GM12878 (cell line): ENCODE data around the gene TBC1D23. TPM values are rescaled to one million over a fixed set of nuclear protein-coding genes. Genes with fewer than 3 reads are reported as not detected.

Source experiments
- BCL11A ChIP-seq: IDR thresholded peaks from 2 replicates; pipeline ENCODE4 v1.6.1; 2011; ENCODE audit warnings: low read depth, low read length
- CEBPB ChIP-seq, 2 experiments: fragments of 150-350 bp in 1 of 2; IDR thresholded peaks; 2 replicates each; pipeline ENCODE4 v1.6.1; 2012 to 2014; ENCODE audit warnings: low read depth in 2 of 2, low read length in 2 of 2, borderline replicate concordance in 1 of 2, inconsistent platforms in 1 of 2
- CREB1 ChIP-seq: IDR thresholded peaks from 2 replicates; pipeline ENCODE4 v1.6.1; 2012; ENCODE audit warnings: low read depth, mild to moderate bottlenecking, inconsistent platforms
- ETV6 ChIP-seq, 2 experiments: fragments of 450-650 bp in 1 of 2; IDR thresholded peaks in 1 of 2; conservative IDR thresholded peaks in 1 of 2; 2 replicates each; pipeline ENCODE4 v1.6.1; 2014; ENCODE audit warnings: antibody characterized with exemption in 1 of 2, borderline replicate concordance in 1 of 2, low read depth in 1 of 2, mild to moderate bottlenecking in 1 of 2, moderate library complexity in 1 of 2
- FOXM1 ChIP-seq: IDR thresholded peaks from 2 replicates; pipeline ENCODE4 v1.6.1; 2012; ENCODE audit warnings: low read depth, mild to moderate bottlenecking, inconsistent platforms, low read length, moderate library complexity
- IKZF1 ChIP-seq: fragments of 450-650 bp; conservative IDR thresholded peaks from 2 replicates; pipeline ENCODE4 v1.6.1; 2017; ENCODE audit warnings: antibody characterized with exemption, mild to moderate bottlenecking
- IKZF2 ChIP-seq, 2 experiments: fragments of 450-650 bp; IDR thresholded peaks; 2 replicates each; pipeline ENCODE4 v1.6.1; 2017; ENCODE audit warnings: mild to moderate bottlenecking in 2 of 2, moderate library complexity in 2 of 2
- LARP7 ChIP-seq: fragments of 450-650 bp; IDR thresholded peaks from 2 replicates; pipeline ENCODE4 v1.6.1; 2017; ENCODE audit warnings: mild to moderate bottlenecking
- NFYA ChIP-seq: IDR thresholded peaks from 2 replicates; pipeline ENCODE4 v1.6.1; 2011; ENCODE audit warnings: low read depth, mild to moderate bottlenecking, low read length, improper control_type of control experiment, borderline replicate concordance
- NR2C1 ChIP-seq: fragments of 450-650 bp; IDR thresholded peaks from 2 replicates; pipeline ENCODE4 v1.6.1; 2017; ENCODE audit warnings: antibody characterized with exemption, mild to moderate bottlenecking, moderate library complexity
- PML ChIP-seq: IDR thresholded peaks from 2 replicates; pipeline ENCODE4 v1.6.1; 2012; ENCODE audit warnings: low read length, inconsistent platforms
- RB1 ChIP-seq: fragments of 450-650 bp; formaldehyde crosslinking; IDR thresholded peaks from 2 replicates; pipeline ENCODE4 v1.6.1; 2017; ENCODE audit warnings: mild to moderate bottlenecking, borderline replicate concordance
- RBBP5 ChIP-seq: fragments of 200-600 bp; sonication (generic); conservative IDR thresholded peaks from 2 replicates; pipeline ENCODE4 v1.6.1; 2016
- REST ChIP-seq: IDR thresholded peaks from 2 replicates; pipeline ENCODE4 v1.6.1; 2012; ENCODE audit warnings: mild to moderate bottlenecking, low read depth, low read length
- SMAD5 ChIP-seq: IDR thresholded peaks from 2 replicates; pipeline ENCODE4 v1.6.1; 2016; ENCODE audit warnings: antibody characterized with exemption, low read depth
- SUZ12 ChIP-seq: fragments of 200-600 bp; sonication (generic); IDR thresholded peaks from one replicate; pipeline ENCODE4 v1.6.1; 2018; ENCODE audit warnings: antibody characterized with exemption, mild to moderate bottlenecking; ENCODE audit not compliant: unreplicated experiment
- TCF12 ChIP-seq: IDR thresholded peaks from 2 replicates; pipeline ENCODE4 v1.6.1; 2011; ENCODE audit warnings: low read depth, mild to moderate bottlenecking, low read length
- WRNIP1 ChIP-seq: IDR thresholded peaks from 2 replicates; pipeline ENCODE4 v1.6.1; 2011; ENCODE audit warnings: low read depth, low read length, improper control_type of control experiment, borderline replicate concordance
- ZSCAN29 ChIP-seq: fragments of 450-650 bp; IDR thresholded peaks from 2 replicates; pipeline ENCODE4 v1.6.1; 2017; ENCODE audit warnings: mild to moderate bottlenecking, moderate library complexity
- polyA plus RNA-seq, 11 experiments: library from polyadenylated mRNA; depleted of rRNA in 4 of 11; unstranded in 6 of 11; stranded (reverse) in 5 of 11; fragments of >200 nt; fragmentation: Nextera tagmentation in 4 of 11; fragmentation: Illumina TruSeq in 1 of 11; extraction: Ambion mirVana in 4 of 11; extraction: Trizol in 1 of 11; gene quantifications; 1 replicate in 1 of 11; 2 replicates in 10 of 11; pipeline versions ENCODE4 v1.2.1 to v1.2.3, GENCODE V29; 2011 to 2016; ENCODE audit warnings: inconsistent platforms in 2 of 11, missing spikeins in 2 of 11, low read depth in 1 of 11
- total RNA-seq, 4 experiments: library from RNA; depleted of rRNA in 3 of 4; stranded (reverse); fragments of >200 nt in 3 of 4; fragmentation: Illumina TruSeq in 1 of 4; extraction: Trizol in 1 of 4; gene quantifications; 2 replicates each; pipeline versions ENCODE4 v1.2.1 to v1.2.3, GENCODE V29; 2013 to 2021
- TF ChIP-seq, protein P1 (sequence below): fragments of 450-650 bp; IDR thresholded peaks from 2 replicates; pipeline ENCODE4 v1.6.1; 2017; ENCODE audit warnings: mild to moderate bottlenecking, moderate library complexity
- TF ChIP-seq, protein P2 (sequence below): fragments of 450-650 bp; IDR thresholded peaks from 2 replicates; pipeline ENCODE4 v1.6.1; 2017; ENCODE audit warnings: mild to moderate bottlenecking, low read depth, inconsistent platforms; ENCODE audit not compliant: poor library complexity, severe bottlenecking

The TBC1D23 gene
- total and polyA plus RNA-seq, 10 of the 15 experiments (the other 5 are each of a cell fraction or from before 2014, with no cell fraction given): 8.2 to 23.2 (median 16.6) TPM

DNA sequence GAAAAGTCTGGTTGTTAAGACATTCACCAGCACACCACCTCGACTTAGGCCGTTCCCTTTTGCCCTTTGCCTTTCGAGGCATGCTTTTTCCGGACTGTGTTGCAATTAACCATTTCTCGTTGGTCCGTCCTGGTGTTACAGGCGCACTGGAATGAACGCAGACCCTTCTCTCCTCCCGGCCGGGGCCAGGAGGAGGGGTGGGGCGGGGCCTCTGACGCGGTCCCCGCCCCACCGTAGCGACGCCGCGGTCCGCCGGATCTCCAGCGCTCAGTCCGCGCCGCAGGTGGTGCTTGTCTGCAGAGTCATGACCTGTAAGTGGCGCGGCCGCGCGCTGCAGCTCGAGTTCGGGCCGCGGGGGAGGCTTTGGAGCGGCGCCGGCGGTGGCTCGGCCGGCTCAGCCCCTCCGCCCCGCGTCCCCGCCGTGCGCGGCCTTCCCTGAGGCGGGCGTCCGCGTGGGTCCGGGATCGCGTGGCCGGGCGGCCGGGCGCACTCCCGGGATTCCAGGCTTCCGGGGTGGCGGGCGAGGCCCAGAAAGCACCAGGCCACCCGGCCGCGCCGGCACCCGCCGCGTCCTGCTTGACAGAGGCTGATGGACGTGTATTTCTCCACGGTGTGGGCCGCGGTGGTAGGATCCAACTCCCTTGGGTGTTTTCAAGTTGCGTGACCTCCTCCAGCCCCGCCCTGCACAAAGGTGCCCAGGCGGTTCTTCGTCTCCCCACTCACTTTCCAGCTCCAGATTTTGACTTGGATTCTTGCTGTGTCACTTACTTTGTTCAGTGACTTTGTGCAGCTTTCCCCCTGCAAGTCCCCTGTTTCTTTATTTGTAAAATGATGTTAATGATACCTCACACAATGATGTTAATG lies 73.9 kb downstream of the TBC1D23 start, which contains the start of gene NIT2 (continued):
- TF ChIP-seq, protein P1, sequence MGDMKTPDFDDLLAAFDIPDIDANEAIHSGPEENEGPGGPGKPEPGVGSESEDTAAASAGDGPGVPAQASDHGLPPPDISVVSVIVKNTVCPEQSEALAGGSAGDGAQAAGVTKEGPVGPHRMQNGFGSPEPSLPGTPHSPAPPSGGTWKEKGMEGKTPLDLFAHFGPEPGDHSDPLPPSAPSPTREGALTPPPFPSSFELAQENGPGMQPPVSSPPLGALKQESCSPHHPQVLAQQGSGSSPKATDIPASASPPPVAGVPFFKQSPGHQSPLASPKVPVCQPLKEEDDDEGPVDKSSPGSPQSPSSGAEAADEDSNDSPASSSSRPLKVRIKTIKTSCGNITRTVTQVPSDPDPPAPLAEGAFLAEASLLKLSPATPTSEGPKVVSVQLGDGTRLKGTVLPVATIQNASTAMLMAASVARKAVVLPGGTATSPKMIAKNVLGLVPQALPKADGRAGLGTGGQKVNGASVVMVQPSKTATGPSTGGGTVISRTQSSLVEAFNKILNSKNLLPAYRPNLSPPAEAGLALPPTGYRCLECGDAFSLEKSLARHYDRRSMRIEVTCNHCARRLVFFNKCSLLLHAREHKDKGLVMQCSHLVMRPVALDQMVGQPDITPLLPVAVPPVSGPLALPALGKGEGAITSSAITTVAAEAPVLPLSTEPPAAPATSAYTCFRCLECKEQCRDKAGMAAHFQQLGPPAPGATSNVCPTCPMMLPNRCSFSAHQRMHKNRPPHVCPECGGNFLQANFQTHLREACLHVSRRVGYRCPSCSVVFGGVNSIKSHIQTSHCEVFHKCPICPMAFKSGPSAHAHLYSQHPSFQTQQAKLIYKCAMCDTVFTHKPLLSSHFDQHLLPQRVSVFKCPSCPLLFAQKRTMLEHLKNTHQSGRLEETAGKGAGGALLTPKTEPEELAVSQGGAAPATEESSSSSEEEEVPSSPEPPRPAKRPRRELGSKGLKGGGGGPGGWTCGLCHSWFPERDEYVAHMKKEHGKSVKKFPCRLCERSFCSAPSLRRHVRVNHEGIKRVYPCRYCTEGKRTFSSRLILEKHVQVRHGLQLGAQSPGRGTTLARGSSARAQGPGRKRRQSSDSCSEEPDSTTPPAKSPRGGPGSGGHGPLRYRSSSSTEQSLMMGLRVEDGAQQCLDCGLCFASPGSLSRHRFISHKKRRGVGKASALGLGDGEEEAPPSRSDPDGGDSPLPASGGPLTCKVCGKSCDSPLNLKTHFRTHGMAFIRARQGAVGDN: peak; percentile 91
- TF ChIP-seq LARP7 (peak; percentile 99), ZSCAN29 (0 out of 2 replicates have a peak, but pooled peaks have one; percentile 73), PML (no peak), SMAD5 (0 out of 2 replicates have a peak, but pooled peaks have one; percentile 43), IKZF1 (peak; percentile 89), RB1 (peak; percentile 87; the same call in 1 of the 2 replicates), CREB1 (peak; percentile 62), FOXM1 (no peak), RBBP5 (no peak), BCL11A (no peak), NFYA (no peak), IKZF2 (IDR thresholded peaks at IDR 0.05) (no peak), TCF12 (peak; percentile 43; the same call in 1 of the 2 replicates), CEBPB (IDR thresholded peaks at IDR 0.05; ENCODE audit: borderline replicate concordance in 1 of 2, low read depth in 2 of 2, low read length in 2 of 2) (no peak), WRNIP1 (no peak), SUZ12 (no peak), NR2C1 (peak; percentile 68), REST (no peak), ETV6 (conservative IDR thresholded peaks at IDR 0.05 in 1 of 2, IDR thresholded peaks at IDR 0.05 in 1 of 2; ENCODE audit: borderline replicate concordance in 1 of 2, low read depth in 1 of 2) (no peak)
- TF ChIP-seq, protein P2, sequence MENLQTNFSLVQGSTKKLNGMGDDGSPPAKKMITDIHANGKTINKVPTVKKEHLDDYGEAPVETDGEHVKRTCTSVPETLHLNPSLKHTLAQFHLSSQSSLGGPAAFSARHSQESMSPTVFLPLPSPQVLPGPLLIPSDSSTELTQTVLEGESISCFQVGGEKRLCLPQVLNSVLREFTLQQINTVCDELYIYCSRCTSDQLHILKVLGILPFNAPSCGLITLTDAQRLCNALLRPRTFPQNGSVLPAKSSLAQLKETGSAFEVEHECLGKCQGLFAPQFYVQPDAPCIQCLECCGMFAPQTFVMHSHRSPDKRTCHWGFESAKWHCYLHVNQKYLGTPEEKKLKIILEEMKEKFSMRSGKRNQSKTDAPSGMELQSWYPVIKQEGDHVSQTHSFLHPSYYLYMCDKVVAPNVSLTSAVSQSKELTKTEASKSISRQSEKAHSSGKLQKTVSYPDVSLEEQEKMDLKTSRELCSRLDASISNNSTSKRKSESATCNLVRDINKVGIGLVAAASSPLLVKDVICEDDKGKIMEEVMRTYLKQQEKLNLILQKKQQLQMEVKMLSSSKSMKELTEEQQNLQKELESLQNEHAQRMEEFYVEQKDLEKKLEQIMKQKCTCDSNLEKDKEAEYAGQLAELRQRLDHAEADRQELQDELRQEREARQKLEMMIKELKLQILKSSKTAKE: no peak
